SK-N-SH treated with all-trans-retinoic acid at 6 μM for 48 hours (cell line): ENCODE measurements around the gene NRXN2.

Experiments used
- ATAC-seq: fragments of 200-7000 bp; cut with Tn5 transposase; 3 replicates; pipeline ENCODE4 v1.9.1; 2020; ENCODE audit warnings: mild to moderate bottlenecking, moderate library complexity
- ARNTL ChIP-seq: fragments of 450-650 bp; formaldehyde crosslinking; IDR thresholded peaks from 2 replicates; pipeline ENCODE4 v1.5.0; 2020; ENCODE audit warnings: low read depth, mild to moderate bottlenecking, moderate library complexity, borderline replicate concordance
- BACH2 ChIP-seq: fragments of 250-450 bp; sonication (Bioruptor Pico); IDR thresholded peaks from 2 replicates; pipeline ENCODE4 v1.9.0; 2021; ENCODE audit warnings: mild to moderate bottlenecking, borderline replicate concordance
- CSDC2 ChIP-seq: fragments of 250-450 bp; sonication (Bioruptor Pico); IDR thresholded peaks from 2 replicates; pipeline ENCODE4 v1.5.0; 2020; ENCODE audit warnings: mild to moderate bottlenecking, moderate library complexity
- ESRRG ChIP-seq: fragments of 250-450 bp; sonication (Bioruptor Pico); IDR thresholded peaks from 2 replicates; pipeline ENCODE4 v1.6.1; 2021; ENCODE audit warnings: mild to moderate bottlenecking
- ISL1 ChIP-seq: fragments of 250-450 bp; sonication (Bioruptor Pico); IDR thresholded peaks from 2 replicates; pipeline ENCODE4 v2.1.2; 2022; ENCODE audit warnings: mild to moderate bottlenecking, moderate library complexity
- OSR1 ChIP-seq: fragments of 250-450 bp; sonication (Bioruptor Pico); IDR thresholded peaks from 2 replicates; pipeline ENCODE4 v1.8.0; 2022; ENCODE audit warnings: moderate library complexity, mild to moderate bottlenecking, inconsistent platforms
- PPARA ChIP-seq: fragments of 250-450 bp; sonication (Bioruptor Pico); IDR thresholded peaks from 2 replicates; pipeline ENCODE4 v1.5.0; 2020; ENCODE audit warnings: mild to moderate bottlenecking, borderline replicate concordance
- RARB ChIP-seq: fragments of 250-450 bp; sonication (Bioruptor Pico); IDR thresholded peaks from 2 replicates; pipeline ENCODE4 v1.8.0; 2021; ENCODE audit warnings: mild to moderate bottlenecking, moderate library complexity
- SNAI2 ChIP-seq: fragments of 250-450 bp; sonication (Bioruptor Pico); IDR thresholded peaks from 2 replicates; pipeline ENCODE4 v1.5.0; 2020; ENCODE audit warnings: mild to moderate bottlenecking, moderate library complexity
- TOX ChIP-seq: fragments of 250-450 bp; sonication (Bioruptor Pico); IDR thresholded peaks from 2 replicates; pipeline ENCODE4 v1.8.0; 2021; ENCODE audit warnings: mild to moderate bottlenecking, moderate library complexity, borderline replicate concordance
- ZC3H10 ChIP-seq: fragments of 250-450 bp; sonication (Bioruptor Pico); IDR thresholded peaks from 2 replicates; pipeline ENCODE4 v1.5.1; 2021; ENCODE audit warnings: mild to moderate bottlenecking, moderate library complexity
- ZFP3 ChIP-seq: fragments of 250-450 bp; sonication (Bioruptor Pico); IDR thresholded peaks from 2 replicates; pipeline ENCODE4 v1.5.0; 2020; ENCODE audit warnings: mild to moderate bottlenecking, moderate library complexity
- ZFP30 ChIP-seq: fragments of 450-650 bp; formaldehyde crosslinking; IDR thresholded peaks from 2 replicates; pipeline ENCODE4 v1.5.0; 2022; ENCODE audit warnings: mild to moderate bottlenecking, moderate library complexity
- ZNF565 ChIP-seq: fragments of 450-650 bp; formaldehyde crosslinking; conservative IDR thresholded peaks from 2 replicates; pipeline ENCODE4 v1.5.0; 2020; ENCODE audit warnings: low read depth, mild to moderate bottlenecking, moderate library complexity
- ZNF70 ChIP-seq: fragments of 450-650 bp; formaldehyde crosslinking; IDR thresholded peaks from 2 replicates; pipeline ENCODE4 v1.5.0; 2020; ENCODE audit warnings: mild to moderate bottlenecking, moderate library complexity
- ZNF8 ChIP-seq: fragments of 450-650 bp; formaldehyde crosslinking; IDR thresholded peaks from 2 replicates; pipeline ENCODE4 v1.5.0; 2020; ENCODE audit warnings: mild to moderate bottlenecking, moderate library complexity
- TF ChIP-seq, protein P1 (sequence below): fragments of 250-450 bp; sonication (Bioruptor Pico); IDR thresholded peaks from 2 replicates; pipeline ENCODE4 v1.5.1; 2021; ENCODE audit warnings: mild to moderate bottlenecking, moderate library complexity
- TF ChIP-seq, protein P2 (sequence below): fragments of 250-450 bp; sonication (Bioruptor Pico); IDR thresholded peaks from 2 replicates; pipeline ENCODE4 v1.5.0; 2020; ENCODE audit warnings: mild to moderate bottlenecking, moderate library complexity
- TF ChIP-seq, protein P3 (sequence below): fragments of 250-450 bp; sonication (Bioruptor Pico); IDR thresholded peaks from 2 replicates; pipeline ENCODE4 v1.5.1; 2020; ENCODE audit warnings: low read depth, mild to moderate bottlenecking, moderate library complexity
- TF ChIP-seq, protein P4 (sequence below): fragments of 250-450 bp; sonication (Bioruptor Pico); IDR thresholded peaks from 2 replicates; pipeline ENCODE4 v1.8.0; 2020; ENCODE audit warnings: mild to moderate bottlenecking, moderate library complexity, borderline replicate concordance

NRXN2 gene

DNA sequence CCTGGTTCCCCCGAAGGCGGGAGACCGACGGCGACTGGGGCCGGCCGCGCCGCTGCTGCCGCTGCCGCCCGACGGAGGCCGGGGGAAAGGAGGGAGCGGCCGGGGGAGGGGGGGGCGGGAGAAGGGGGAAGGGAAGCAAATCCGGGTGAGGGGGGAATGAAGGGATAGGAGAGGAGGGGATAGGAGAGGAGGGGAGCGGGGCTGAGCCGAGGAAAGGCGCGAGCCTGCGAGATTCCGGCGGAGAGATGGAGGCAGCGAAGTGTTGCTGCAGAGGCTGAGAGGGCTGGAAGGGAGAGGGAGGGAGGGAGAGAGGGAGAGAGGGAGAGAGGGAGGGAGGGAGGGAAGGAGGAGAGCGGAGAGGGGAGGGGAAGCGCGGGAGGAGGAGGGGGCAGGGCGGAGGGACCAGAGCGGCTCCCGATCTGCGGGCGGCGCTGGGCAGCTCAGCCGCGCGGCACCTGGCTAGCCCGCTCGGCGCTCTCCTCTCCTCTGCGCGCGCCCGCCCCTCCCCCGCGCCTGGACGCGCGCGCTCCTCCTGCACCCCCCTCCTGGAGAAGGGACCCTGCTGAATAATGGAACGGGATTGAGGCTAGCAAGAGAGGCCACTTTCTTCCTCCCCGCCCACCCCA lies 79.6 kb downstream of the NRXN2 start:
- peak; percentile 18; the same call in 2 of the 3 replicates for ATAC-seq
- TF ChIP-seq ZFP3 (CRISPR knock-in tag) (no peak), ZNF565 (no peak), ZNF70 (CRISPR knock-in tag) (no peak)
- TF ChIP-seq, protein P1, sequence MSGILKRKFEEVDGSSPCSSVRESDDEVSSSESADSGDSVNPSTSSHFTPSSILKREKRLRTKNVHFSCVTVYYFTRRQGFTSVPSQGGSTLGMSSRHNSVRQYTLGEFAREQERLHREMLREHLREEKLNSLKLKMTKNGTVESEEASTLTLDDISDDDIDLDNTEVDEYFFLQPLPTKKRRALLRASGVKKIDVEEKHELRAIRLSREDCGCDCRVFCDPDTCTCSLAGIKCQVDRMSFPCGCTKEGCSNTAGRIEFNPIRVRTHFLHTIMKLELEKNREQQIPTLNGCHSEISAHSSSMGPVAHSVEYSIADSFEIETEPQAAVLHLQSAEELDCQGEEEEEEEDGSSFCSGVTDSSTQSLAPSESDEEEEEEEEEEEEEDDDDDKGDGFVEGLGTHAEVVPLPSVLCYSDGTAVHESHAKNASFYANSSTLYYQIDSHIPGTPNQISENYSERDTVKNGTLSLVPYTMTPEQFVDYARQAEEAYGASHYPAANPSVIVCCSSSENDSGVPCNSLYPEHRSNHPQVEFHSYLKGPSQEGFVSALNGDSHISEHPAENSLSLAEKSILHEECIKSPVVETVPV (CRISPR knock-in tag) = no peak
- TF ChIP-seq, protein P2, sequence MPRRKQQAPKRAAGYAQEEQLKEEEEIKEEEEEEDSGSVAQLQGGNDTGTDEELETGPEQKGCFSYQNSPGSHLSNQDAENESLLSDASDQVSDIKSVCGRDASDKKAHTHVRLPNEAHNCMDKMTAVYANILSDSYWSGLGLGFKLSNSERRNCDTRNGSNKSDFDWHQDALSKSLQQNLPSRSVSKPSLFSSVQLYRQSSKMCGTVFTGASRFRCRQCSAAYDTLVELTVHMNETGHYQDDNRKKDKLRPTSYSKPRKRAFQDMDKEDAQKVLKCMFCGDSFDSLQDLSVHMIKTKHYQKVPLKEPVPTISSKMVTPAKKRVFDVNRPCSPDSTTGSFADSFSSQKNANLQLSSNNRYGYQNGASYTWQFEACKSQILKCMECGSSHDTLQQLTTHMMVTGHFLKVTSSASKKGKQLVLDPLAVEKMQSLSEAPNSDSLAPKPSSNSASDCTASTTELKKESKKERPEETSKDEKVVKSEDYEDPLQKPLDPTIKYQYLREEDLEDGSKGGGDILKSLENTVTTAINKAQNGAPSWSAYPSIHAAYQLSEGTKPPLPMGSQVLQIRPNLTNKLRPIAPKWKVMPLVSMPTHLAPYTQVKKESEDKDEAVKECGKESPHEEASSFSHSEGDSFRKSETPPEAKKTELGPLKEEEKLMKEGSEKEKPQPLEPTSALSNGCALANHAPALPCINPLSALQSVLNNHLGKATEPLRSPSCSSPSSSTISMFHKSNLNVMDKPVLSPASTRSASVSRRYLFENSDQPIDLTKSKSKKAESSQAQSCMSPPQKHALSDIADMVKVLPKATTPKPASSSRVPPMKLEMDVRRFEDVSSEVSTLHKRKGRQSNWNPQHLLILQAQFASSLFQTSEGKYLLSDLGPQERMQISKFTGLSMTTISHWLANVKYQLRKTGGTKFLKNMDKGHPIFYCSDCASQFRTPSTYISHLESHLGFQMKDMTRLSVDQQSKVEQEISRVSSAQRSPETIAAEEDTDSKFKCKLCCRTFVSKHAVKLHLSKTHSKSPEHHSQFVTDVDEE (CRISPR knock-in tag) = no peak
- TF ChIP-seq, protein P3, sequence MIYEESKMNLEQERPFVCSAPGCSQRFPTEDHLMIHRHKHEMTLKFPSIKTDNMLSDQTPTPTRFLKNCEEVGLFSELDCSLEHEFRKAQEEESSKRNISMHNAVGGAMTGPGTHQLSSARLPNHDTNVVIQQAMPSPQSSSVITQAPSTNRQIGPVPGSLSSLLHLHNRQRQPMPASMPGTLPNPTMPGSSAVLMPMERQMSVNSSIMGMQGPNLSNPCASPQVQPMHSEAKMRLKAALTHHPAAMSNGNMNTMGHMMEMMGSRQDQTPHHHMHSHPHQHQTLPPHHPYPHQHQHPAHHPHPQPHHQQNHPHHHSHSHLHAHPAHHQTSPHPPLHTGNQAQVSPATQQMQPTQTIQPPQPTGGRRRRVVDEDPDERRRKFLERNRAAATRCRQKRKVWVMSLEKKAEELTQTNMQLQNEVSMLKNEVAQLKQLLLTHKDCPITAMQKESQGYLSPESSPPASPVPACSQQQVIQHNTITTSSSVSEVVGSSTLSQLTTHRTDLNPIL (CRISPR knock-in tag) = no peak

DNA sequence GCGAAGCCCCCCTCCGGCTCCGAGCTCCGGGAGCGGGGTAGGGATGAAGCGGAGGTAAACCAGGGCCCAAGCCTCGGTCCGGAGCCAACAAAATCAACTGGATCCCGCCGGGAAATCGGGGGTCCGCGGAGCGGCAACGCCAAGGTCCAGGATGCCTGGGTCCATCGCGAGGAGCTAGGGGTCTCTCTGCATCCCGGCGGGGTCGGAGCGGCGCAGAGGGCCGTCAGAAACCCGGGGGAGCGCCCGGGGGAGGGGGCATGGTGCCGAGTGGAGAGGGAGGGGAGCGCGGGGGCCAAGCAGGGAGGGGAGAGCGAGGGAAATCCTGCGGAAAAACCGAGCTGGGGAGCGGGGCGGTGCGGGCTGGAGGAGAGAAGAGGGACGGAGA lies 80.1 kb downstream of the NRXN2 start:
- ATAC-seq = no peak
- TF ChIP-seq CSDC2 (CRISPR knock-in tag) = no peak
- no peak for TF ChIP-seq RARB (CRISPR knock-in tag)
- no peak for TF ChIP-seq ARNTL (CRISPR knock-in tag)
- TF ChIP-seq TOX (CRISPR knock-in tag) = no peak
- no peak for TF ChIP-seq ZNF70 (CRISPR knock-in tag)
- TF ChIP-seq OSR1 (CRISPR knock-in tag) = no peak
- no peak for TF ChIP-seq PPARA (CRISPR knock-in tag)
- TF ChIP-seq ZFP30 (CRISPR knock-in tag) = no peak

DNA sequence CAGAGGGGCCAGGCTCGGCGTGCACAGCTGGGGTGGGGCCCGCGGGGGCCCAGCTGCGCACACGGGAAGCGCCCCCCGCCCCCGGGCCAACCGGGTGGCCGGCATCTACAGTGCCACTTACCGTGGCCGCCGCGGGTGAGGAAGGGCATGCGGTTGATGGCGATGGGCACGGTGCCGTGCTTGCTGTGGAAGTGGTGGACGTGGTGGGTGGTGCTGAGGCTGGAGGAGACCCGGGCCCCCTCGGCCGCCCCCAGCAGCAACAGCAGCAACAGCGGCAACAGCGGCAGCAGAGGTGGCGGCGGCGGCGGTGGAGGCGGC lies 80.6 kb downstream of the NRXN2 start:
- TF ChIP-seq PPARA (CRISPR knock-in tag) (no peak), CSDC2 (CRISPR knock-in tag) (no peak), ISL1 (CRISPR knock-in tag) (no peak), ZNF8 (CRISPR knock-in tag) (no peak), ZNF565 (no peak), ZC3H10 (no peak), ZFP30 (CRISPR knock-in tag) (no peak)
- TF ChIP-seq, protein P3 (CRISPR knock-in tag) = no peak
- TF ChIP-seq, protein P1 (CRISPR knock-in tag) = no peak

DNA sequence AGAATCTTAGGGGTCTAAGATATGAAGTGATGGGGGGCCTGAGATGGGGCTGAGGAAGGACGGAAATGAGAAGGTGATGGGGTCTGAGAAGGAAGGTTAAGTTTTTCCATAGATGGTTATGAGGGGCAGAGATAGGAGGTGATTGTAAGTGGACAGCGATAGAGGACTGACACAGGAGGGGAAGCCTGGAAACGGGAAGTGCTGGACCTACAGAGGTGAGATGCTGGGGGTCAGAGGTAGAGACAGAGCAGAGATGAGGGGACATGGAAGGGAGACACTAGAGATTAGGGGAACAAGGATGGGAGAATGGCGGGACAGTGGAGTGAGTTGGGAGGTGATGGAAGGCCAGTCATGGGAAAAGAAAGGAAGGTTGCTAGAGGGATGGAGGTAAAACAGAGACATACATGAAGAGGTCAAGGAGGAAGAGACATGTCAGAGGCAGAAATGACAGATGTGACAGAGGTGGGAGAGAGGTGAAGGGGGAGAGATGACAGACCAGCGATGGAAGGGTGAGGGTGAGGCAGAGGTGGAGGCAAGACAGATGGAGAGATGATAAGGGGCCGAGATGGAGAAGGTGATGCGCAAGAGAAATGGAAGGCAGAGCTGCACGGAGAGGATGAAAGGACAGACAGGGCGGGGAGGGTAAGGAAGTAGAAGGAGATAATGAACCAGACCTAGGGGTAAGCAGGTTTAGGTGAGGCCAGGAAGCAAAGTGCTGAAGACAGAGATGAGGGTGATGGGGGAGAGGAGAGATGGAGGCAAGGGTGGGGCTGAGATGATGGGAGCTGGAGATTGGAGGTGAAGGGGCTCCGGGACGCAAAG lies 81.2 kb downstream of the NRXN2 start:
- ATAC-seq = no peak
- TF ChIP-seq, protein P2 (CRISPR knock-in tag) = no peak
- TF ChIP-seq ZNF8 (CRISPR knock-in tag) = no peak
- TF ChIP-seq, protein P4, sequence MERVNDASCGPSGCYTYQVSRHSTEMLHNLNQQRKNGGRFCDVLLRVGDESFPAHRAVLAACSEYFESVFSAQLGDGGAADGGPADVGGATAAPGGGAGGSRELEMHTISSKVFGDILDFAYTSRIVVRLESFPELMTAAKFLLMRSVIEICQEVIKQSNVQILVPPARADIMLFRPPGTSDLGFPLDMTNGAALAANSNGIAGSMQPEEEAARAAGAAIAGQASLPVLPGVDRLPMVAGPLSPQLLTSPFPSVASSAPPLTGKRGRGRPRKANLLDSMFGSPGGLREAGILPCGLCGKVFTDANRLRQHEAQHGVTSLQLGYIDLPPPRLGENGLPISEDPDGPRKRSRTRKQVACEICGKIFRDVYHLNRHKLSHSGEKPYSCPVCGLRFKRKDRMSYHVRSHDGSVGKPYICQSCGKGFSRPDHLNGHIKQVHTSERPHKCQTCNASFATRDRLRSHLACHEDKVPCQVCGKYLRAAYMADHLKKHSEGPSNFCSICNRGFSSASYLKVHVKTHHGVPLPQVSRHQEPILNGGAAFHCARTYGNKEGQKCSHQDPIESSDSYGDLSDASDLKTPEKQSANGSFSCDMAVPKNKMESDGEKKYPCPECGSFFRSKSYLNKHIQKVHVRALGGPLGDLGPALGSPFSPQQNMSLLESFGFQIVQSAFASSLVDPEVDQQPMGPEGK (CRISPR knock-in tag) = no peak
- no peak for TF ChIP-seq PPARA (CRISPR knock-in tag)
- TF ChIP-seq SNAI2 = no peak
- TF ChIP-seq ZFP3 (CRISPR knock-in tag) = no peak
- no peak for TF ChIP-seq ISL1 (CRISPR knock-in tag)
- TF ChIP-seq ESRRG (CRISPR knock-in tag) = no peak
- TF ChIP-seq ZNF70 (CRISPR knock-in tag) = no peak
- TF ChIP-seq CSDC2 (CRISPR knock-in tag) = no peak
- no peak for TF ChIP-seq BACH2 (CRISPR knock-in tag)
- no peak for TF ChIP-seq ARNTL (CRISPR knock-in tag)
- no peak for TF ChIP-seq ZC3H10
- no peak for TF ChIP-seq OSR1 (CRISPR knock-in tag)

More for the DNA sequence above, 80.6 kb downstream of the NRXN2 start:
- no peak for ATAC-seq
